Measurements from ENCODE around the gene BFSP1. TPM values are rescaled to one million over a fixed set of nuclear protein-coding genes. Genes with fewer than 3 reads are reported as not detected.
A peak's percentile ranks its signal among the peaks of the same experiment; 100 is the strongest.

Gene BFSP1
- total RNA-seq, 5 donors from 2014 or later (not counting 1 experiment from before 2014, with no cell fraction given), result 0.25 to 0.53 (median 0.30) TPM

GRCh38 chr20:17538517-17539170 lies 7.5 kb upstream of the BFSP1 start:
- POLR2A ChIA-PET, result no interaction called here

GRCh38 chr20:17537959-17538358 lies 6.8 kb upstream of the BFSP1 start:
- Histone ChIP-seq H3K27me3 (replicated peaks in 1 of 2; ENCODE audit: control insufficient read depth in 2 of 2, extremely low read depth in 1 of 2, insufficient read depth in 2 of 2, low read length in 1 of 2) (peaks cover 0 to 38% of the 10 kb centered on the region in 2 experiments), H3K9me3 (no peaks in the 10 kb centered on the region), H3K4me1 (ENCODE audit: control insufficient read depth in 1 of 2, extremely low read depth in 1 of 2, insufficient read depth in 2 of 2, low read length in 2 of 2) (peaks cover 0 to 8% of the 10 kb centered on the region in 2 experiments), H3K27ac (ENCODE audit: low read length) (no peak overlapping the region), H3K4me3 (ENCODE audit: control insufficient read depth in 1 of 2, extremely low read depth in 1 of 2, low read length in 1 of 2) (no peak overlapping the region), H3K36me3 (ENCODE audit: control insufficient read depth in 2 of 2, extremely low read depth in 1 of 2, insufficient read depth in 1 of 2, low read length in 1 of 2) (no peaks in the 10 kb centered on the region)
- Mint-ChIP-seq H3K4me3 (no peak overlapping the region), H3K4me1 (peaks cover 0 to 14% (median 0%) of the 10 kb centered on the region in 3 donors), H3K27ac (no peak overlapping the region), H3K9me3 (no peaks in the 10 kb centered on the region), H3K36me3 (no peaks in the 10 kb centered on the region), H3K27me3 (peaks cover 7 to 16% of the 10 kb centered on the region in 2 donors)
- ATAC-seq (replicated peaks in 1 of 4), result no peak
- DNase-seq, result no peak
- ChIA-PET CTCF (no interaction called here), POLR2A (no interaction called here)
- 76% methylated on average over 2 of the region's 3 CpGs for WGBS (ENCODE audit: insufficient coverage)

More at GRCh38 chr20:17538517-17539170, 7.5 kb upstream of the BFSP1 start:
- H3K36me3 ChIP-seq (ENCODE audit: control insufficient read depth in 2 of 2, extremely low read depth in 1 of 2, insufficient read depth in 1 of 2, low read length in 1 of 2), result no peaks in the 10 kb centered on the region
- no peak for ATAC-seq (replicated peaks in 1 of 4)
- Mint-ChIP-seq H3K36me3 (no peaks in the 10 kb centered on the region), H3K4me3 (no peak overlapping the region), H3K4me1 (peaks cover 0 to 9% (median 0%) of the 10 kb centered on the region in 3 donors), H3K27ac (no peak overlapping the region), H3K27me3 (peaks cover 7 to 18% of the 10 kb centered on the region in 2 donors), H3K9me3 (no peaks in the 10 kb centered on the region)
- H3K4me1 ChIP-seq (ENCODE audit: control insufficient read depth in 1 of 2, extremely low read depth in 1 of 2, insufficient read depth in 2 of 2, low read length in 2 of 2), result peaks cover 0 to 3% of the 10 kb centered on the region in 2 experiments
- no peaks in the 10 kb centered on the region for H3K9me3 ChIP-seq
- no peak overlapping the region for H3K4me3 ChIP-seq (ENCODE audit: control insufficient read depth in 1 of 2, extremely low read depth in 1 of 2, low read length in 1 of 2)
- DNase-seq, result peak in 1 of 35 experiments; percentile 5
- WGBS (ENCODE audit: insufficient coverage), result 31% methylated on average over 2 of the region's 7 CpGs
- H3K27ac ChIP-seq (ENCODE audit: low read length), result no peak overlapping the region
- H3K27me3 ChIP-seq (replicated peaks in 1 of 2; ENCODE audit: control insufficient read depth in 2 of 2, extremely low read depth in 1 of 2, insufficient read depth in 2 of 2, low read length in 1 of 2), result peaks cover 0 to 34% of the 10 kb centered on the region in 2 experiments
- CTCF ChIA-PET, result interaction anchor here (0.6 to 0.9 kb wide), 2 partner anchors 22 to 298 kb away, joined by 3 to 10 read pairs; no protein-coding TSS in a partner anchor

- Mint-ChIP-seq H3K27me3 (peaks cover 7 to 15% of the 10 kb centered on the region in 2 donors), H3K36me3 (no peaks in the 10 kb centered on the region), H3K4me3 (no peak overlapping the region), H3K9me3 (no peaks in the 10 kb centered on the region), H3K4me1 (peaks cover 0 to 14% (median 0%) of the 10 kb centered on the region in 3 donors), H3K27ac (no peak overlapping the region)
- peaks cover 0 to 8% of the 10 kb centered on the region in 2 experiments for H3K4me1 ChIP-seq (ENCODE audit: control insufficient read depth in 1 of 2, extremely low read depth in 1 of 2, insufficient read depth in 2 of 2, low read length in 2 of 2)
- H3K36me3 ChIP-seq (ENCODE audit: control insufficient read depth in 2 of 2, extremely low read depth in 1 of 2, insufficient read depth in 1 of 2, low read length in 1 of 2), result no peaks in the 10 kb centered on the region
- peaks cover 0 to 39% of the 10 kb centered on the region in 2 experiments for H3K27me3 ChIP-seq (replicated peaks in 1 of 2; ENCODE audit: control insufficient read depth in 2 of 2, extremely low read depth in 1 of 2, insufficient read depth in 2 of 2, low read length in 1 of 2)
- no peak overlapping the region for H3K27ac ChIP-seq (ENCODE audit: low read length)
- H3K9me3 ChIP-seq, result no peaks in the 10 kb centered on the region
- DNase-seq (peak; percentile 25 to 82 (median 55)), ATAC-seq (replicated peaks in 1 of 4) (peak; percentile 92 to 100 (median 96))
- POLR2A ChIA-PET, result no interaction called here
- CTCF ChIA-PET, result interaction anchor here (0.6 to 1.3 kb wide), 10 partner anchors 12 to 459 kb away, joined by 3 to 6 read pairs (median 4); partner anchors contain the start of gene RRBP1 (in 1 of the 2)
- H3K4me3 ChIP-seq (ENCODE audit: control insufficient read depth in 1 of 2, extremely low read depth in 1 of 2, low read length in 1 of 2), result no peak overlapping the region
- whole genome bisulfite sequencing (ENCODE audit: insufficient coverage), result 9% methylated on average over 2 of the region's 6 CpGs
Measured at GRCh38 chr20:17536944-17537444, 5.8 kb upstream of the BFSP1 start.

- H3K4me3 Mint-ChIP-seq, result no peak overlapping the region
- no peak for ATAC-seq (replicated peaks in 1 of 4)
- 87% methylated on average over 2 of the region's 3 CpGs for WGBS (ENCODE audit: insufficient coverage)
- Histone ChIP-seq H3K9me3 (no peaks in the 10 kb centered on the region), H3K4me1 (ENCODE audit: control insufficient read depth in 1 of 2, extremely low read depth in 1 of 2, insufficient read depth in 2 of 2, low read length in 2 of 2) (peaks cover 5 to 16% of the 10 kb centered on the region in 2 experiments), H3K27ac (ENCODE audit: low read length) (no peak overlapping the region), H3K27me3 (replicated peaks in 1 of 2; ENCODE audit: control insufficient read depth in 2 of 2, extremely low read depth in 1 of 2, insufficient read depth in 2 of 2, low read length in 1 of 2) (peaks cover 0 to 37% of the 10 kb centered on the region in 2 experiments), H3K4me3 (ENCODE audit: control insufficient read depth in 1 of 2, extremely low read depth in 1 of 2, low read length in 1 of 2) (no peak overlapping the region), H3K36me3 (ENCODE audit: control insufficient read depth in 2 of 2, extremely low read depth in 1 of 2, insufficient read depth in 1 of 2, low read length in 1 of 2) (no peaks in the 10 kb centered on the region)
- CTCF ChIA-PET, result interaction anchor here in 1 of 2 donors (0.6 kb wide), 1 partner anchor 582 kb away, joined by 12 read pairs; no protein-coding TSS in a partner anchor
- no peak for DNase-seq
- POLR2A ChIA-PET, result no interaction called here
- H3K27me3 Mint-ChIP-seq, result peaks cover 10 to 23% of the 10 kb centered on the region in 2 donors
- peaks cover 0 to 25% (median 9%) of the 10 kb centered on the region in 3 donors for H3K4me1 Mint-ChIP-seq
- H3K9me3 Mint-ChIP-seq, result no peaks in the 10 kb centered on the region
- no peaks in the 10 kb centered on the region for H3K36me3 Mint-ChIP-seq
- H3K27ac Mint-ChIP-seq, result no peak overlapping the region
Measured at GRCh38 chr20:17534077-17534476, 2.9 kb upstream of the BFSP1 start.

- WGBS (ENCODE audit: insufficient coverage), result no CpG with 5 or more reads among the region's 1 CpG
- DNase-seq (peak in 2 of 35 experiments; percentile 9 to 29), ATAC-seq (replicated peaks in 1 of 4) (no peak)
- H3K4me3 ChIP-seq (ENCODE audit: control insufficient read depth in 1 of 2, extremely low read depth in 1 of 2, low read length in 1 of 2), result no peak overlapping the region
- CTCF ChIA-PET, result interaction anchor here (0.5 to 1.2 kb wide), 5 partner anchors 10 to 465 kb away, joined by 3 read pairs; no protein-coding TSS in a partner anchor
- peaks cover 5 to 16% of the 10 kb centered on the region in 2 experiments for H3K4me1 ChIP-seq (ENCODE audit: control insufficient read depth in 1 of 2, extremely low read depth in 1 of 2, insufficient read depth in 2 of 2, low read length in 2 of 2)
- H3K9me3 Mint-ChIP-seq, result no peaks in the 10 kb centered on the region
- POLR2A ChIA-PET, result no interaction called here
- peaks cover 10 to 23% of the 10 kb centered on the region in 2 donors for H3K27me3 Mint-ChIP-seq
- no peak overlapping the region for H3K27ac Mint-ChIP-seq
- H3K36me3 ChIP-seq (ENCODE audit: control insufficient read depth in 2 of 2, extremely low read depth in 1 of 2, insufficient read depth in 1 of 2, low read length in 1 of 2), result no peaks in the 10 kb centered on the region
- H3K9me3 ChIP-seq, result no peaks in the 10 kb centered on the region
- peaks cover 0 to 35% of the 10 kb centered on the region in 2 experiments for H3K27me3 ChIP-seq (replicated peaks in 1 of 2; ENCODE audit: control insufficient read depth in 2 of 2, extremely low read depth in 1 of 2, insufficient read depth in 2 of 2, low read length in 1 of 2)
- no peaks in the 10 kb centered on the region for H3K36me3 Mint-ChIP-seq
- H3K4me1 Mint-ChIP-seq, result peaks cover 0 to 25% (median 9%) of the 10 kb centered on the region in 3 donors
- H3K27ac ChIP-seq (ENCODE audit: low read length), result no peak overlapping the region
- no peak overlapping the region for H3K4me3 Mint-ChIP-seq
Measured at GRCh38 chr20:17533396-17533795, 2.2 kb upstream of the BFSP1 start.

- peak overlapping the region in 1 of 2 donors; percentile 80 for H3K27ac Mint-ChIP-seq
- H3K27me3 ChIP-seq (replicated peaks in 1 of 2; ENCODE audit: control insufficient read depth in 2 of 2, extremely low read depth in 1 of 2, insufficient read depth in 2 of 2, low read length in 1 of 2), result peaks cover 0 to 25% of the 10 kb centered on the region in 2 experiments
- no peaks in the 10 kb centered on the region for H3K36me3 ChIP-seq (ENCODE audit: control insufficient read depth in 2 of 2, extremely low read depth in 1 of 2, insufficient read depth in 1 of 2, low read length in 1 of 2)
- peak overlapping the region; percentile 43 to 75 for H3K4me3 ChIP-seq (ENCODE audit: control insufficient read depth in 1 of 2, extremely low read depth in 1 of 2, low read length in 1 of 2)
- DNase-seq (no peak), ATAC-seq (replicated peaks in 1 of 4) (no peak)
- H3K9me3 Mint-ChIP-seq, result no peaks in the 10 kb centered on the region
- WGBS (ENCODE audit: insufficient coverage), result 40% methylated on average over 1 of the region's 5 CpGs
- peak overlapping the region; percentile 71 to 84 (median 76) for H3K4me3 Mint-ChIP-seq
- POLR2A ChIA-PET, result no interaction called here
- CTCF ChIA-PET, result interaction anchor here in 1 of 2 donors (0.7 to 2.5 kb wide), 3 partner anchors 27 to 235 kb away, joined by 3 to 9 read pairs (median 4); no protein-coding TSS in a partner anchor
- peaks cover 0 to 21% (median 9%) of the 10 kb centered on the region in 3 donors for H3K4me1 Mint-ChIP-seq
- H3K36me3 Mint-ChIP-seq, result no peaks in the 10 kb centered on the region
- H3K4me1 ChIP-seq (ENCODE audit: control insufficient read depth in 1 of 2, extremely low read depth in 1 of 2, insufficient read depth in 2 of 2, low read length in 2 of 2), result peaks cover 5 to 13% of the 10 kb centered on the region in 2 experiments
- H3K27ac ChIP-seq (ENCODE audit: low read length), result peak overlapping the region; percentile 21
- H3K27me3 Mint-ChIP-seq, result peaks cover 10 to 14% of the 10 kb centered on the region in 2 donors
- no peaks in the 10 kb centered on the region for H3K9me3 ChIP-seq
Measured at GRCh38 chr20:17531665-17532025, 466 bp upstream of the BFSP1 start.
